GM06990 (cell line): ENCODE data around the gene C11orf21.
A peak's percentile ranks its signal among the peaks of the same experiment; 100 is the strongest.

ENCODE experiments used
- DNase-seq: peaks from one replicate; pipeline ENCODE4 v3.0.0-alpha.2; 2011; ENCODE audit not compliant: insufficient read length; ENCODE audit errors: extremely low read depth
- H3K27me3 ChIP-seq: replicated peaks from 2 replicates; pipeline ENCODE4 v1.6.0; 2011; ENCODE audit warnings: low read length; ENCODE audit not compliant: control insufficient read depth, insufficient read depth
- H3K36me3 ChIP-seq: 2 replicates; pipeline ENCODE4 v1.5.1; 2011; ENCODE audit warnings: low read length; ENCODE audit not compliant: control insufficient read depth, insufficient read depth
- H3K4me3 ChIP-seq: replicated peaks from 2 replicates; pipeline ENCODE4 v1.5.1; 2011; ENCODE audit warnings: low read depth, mild to moderate bottlenecking, control low read depth, low read length
- CTCF ChIP-seq: IDR thresholded peaks from 2 replicates; pipeline ENCODE4 v1.5.1; 2011; ENCODE audit warnings: low read length, control low read depth, mild to moderate bottlenecking, inconsistent platforms; ENCODE audit not compliant: insufficient read depth, poor library complexity, severe bottlenecking

The C11orf21 gene

GRCh38 chr11:2270322-2271076 lies 31.2 kb downstream of the C11orf21 start, which contains the start of gene ASCL2:
TSS of gene ASCL2 (minus strand) at chr11:2270588. CDS start at chr11:2270332, 256 bp downstream.
- Histone ChIP-seq H3K27me3 (no peaks in the 10 kb centered on the region; the same call in 1 of the 2 replicates), H3K36me3 (no peaks in the 10 kb centered on the region), H3K4me3 (no peak within 1 kb of the TSS)
- no peak for TF ChIP-seq CTCF
- DNase-seq = no peak

GRCh38 chr11:2269601-2270321 lies 32.0 kb downstream of the C11orf21 start:
- Histone ChIP-seq H3K36me3 (no peaks in the 10 kb centered on the region), H3K4me3 (no peak overlapping the region), H3K27me3 (no peaks in the 10 kb centered on the region; the same call in 1 of the 2 replicates)
- TF ChIP-seq CTCF = no peak
- DNase-seq = peak; percentile 34

GRCh38 chr11:2268729-2269600 lies 32.8 kb downstream of the C11orf21 start:
- 0 out of 2 replicates have a peak overlapping the region, but pooled peaks have one; percentile 11 for H3K4me3 ChIP-seq
- no peaks in the 10 kb centered on the region for H3K36me3 ChIP-seq
- TF ChIP-seq CTCF = no peak
- DNase-seq = peak; percentile 47
- no peaks in the 10 kb centered on the region; the same call in 1 of the 2 replicates for H3K27me3 ChIP-seq

GRCh38 chr11:2267851-2268728 lies 33.6 kb downstream of the C11orf21 start:
- no peaks in the 10 kb centered on the region for H3K36me3 ChIP-seq
- H3K4me3 ChIP-seq = no peak overlapping the region
- DNase-seq = no peak
- H3K27me3 ChIP-seq = no peaks in the 10 kb centered on the region; the same call in 1 of the 2 replicates
- TF ChIP-seq CTCF = no peak
